ENCODE measurements around the gene TBC1D17. TPM values are rescaled to one million over a fixed set of nuclear protein-coding genes. Genes with fewer than 3 reads are reported as not detected.

TBC1D17 gene
- total and polyA plus RNA-seq, 10 of the 15 experiments (the other 5 are each of a cell fraction or from before 2014, with no cell fraction given): 0.42 to 20.4 (median 11.2) TPM

DNA sequence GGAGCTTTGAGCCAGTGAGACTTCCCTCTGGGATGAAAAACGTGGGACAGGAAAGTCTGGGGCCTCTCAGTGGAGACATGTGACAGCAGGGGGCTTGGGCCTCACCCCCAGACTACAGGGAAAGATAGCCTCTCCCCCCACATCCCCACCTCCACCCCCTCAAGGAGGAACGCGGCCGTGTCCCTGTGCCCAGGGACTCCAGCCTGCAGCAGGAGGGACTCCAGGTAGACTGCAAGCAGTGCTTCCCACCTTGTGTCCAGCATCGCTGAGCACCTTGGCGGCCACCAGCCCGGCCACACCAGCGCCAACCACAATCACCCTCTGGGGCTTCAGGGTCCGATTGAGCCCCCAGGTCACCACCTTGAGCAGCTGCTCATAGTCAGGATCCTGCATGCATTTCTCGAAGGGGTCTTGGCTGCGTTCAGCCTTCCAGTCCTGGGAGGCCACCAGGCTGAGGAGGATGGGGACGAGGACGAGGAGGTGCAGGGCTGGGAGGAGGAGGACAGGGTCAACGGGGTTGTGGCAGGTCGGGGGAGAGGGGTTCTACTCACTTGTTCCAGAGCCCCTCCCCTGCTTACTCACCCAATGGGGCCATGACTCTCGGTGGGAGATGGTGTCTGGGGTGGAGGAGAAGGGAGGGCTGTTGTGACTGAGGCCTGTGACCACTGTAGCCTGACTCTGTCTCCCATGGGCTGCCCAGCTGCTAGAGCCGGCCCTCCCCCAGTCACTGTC is 18.2 kb downstream of the TBC1D17 start (continued):
- TF ChIP-seq, protein P1, sequence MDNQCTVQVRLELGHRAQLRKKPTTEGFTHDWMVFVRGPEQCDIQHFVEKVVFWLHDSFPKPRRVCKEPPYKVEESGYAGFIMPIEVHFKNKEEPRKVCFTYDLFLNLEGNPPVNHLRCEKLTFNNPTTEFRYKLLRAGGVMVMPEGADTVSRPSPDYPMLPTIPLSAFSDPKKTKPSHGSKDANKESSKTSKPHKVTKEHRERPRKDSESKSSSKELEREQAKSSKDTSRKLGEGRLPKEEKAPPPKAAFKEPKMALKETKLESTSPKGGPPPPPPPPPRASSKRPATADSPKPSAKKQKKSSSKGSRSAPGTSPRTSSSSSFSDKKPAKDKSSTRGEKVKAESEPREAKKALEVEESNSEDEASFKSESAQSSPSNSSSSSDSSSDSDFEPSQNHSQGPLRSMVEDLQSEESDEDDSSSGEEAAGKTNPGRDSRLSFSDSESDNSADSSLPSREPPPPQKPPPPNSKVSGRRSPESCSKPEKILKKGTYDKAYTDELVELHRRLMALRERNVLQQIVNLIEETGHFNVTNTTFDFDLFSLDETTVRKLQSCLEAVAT (IDR thresholded peaks at IDR 0.05): no peak
- TF ChIP-seq, protein P2, sequence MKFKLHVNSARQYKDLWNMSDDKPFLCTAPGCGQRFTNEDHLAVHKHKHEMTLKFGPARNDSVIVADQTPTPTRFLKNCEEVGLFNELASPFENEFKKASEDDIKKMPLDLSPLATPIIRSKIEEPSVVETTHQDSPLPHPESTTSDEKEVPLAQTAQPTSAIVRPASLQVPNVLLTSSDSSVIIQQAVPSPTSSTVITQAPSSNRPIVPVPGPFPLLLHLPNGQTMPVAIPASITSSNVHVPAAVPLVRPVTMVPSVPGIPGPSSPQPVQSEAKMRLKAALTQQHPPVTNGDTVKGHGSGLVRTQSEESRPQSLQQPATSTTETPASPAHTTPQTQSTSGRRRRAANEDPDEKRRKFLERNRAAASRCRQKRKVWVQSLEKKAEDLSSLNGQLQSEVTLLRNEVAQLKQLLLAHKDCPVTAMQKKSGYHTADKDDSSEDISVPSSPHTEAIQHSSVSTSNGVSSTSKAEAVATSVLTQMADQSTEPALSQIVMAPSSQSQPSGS (IDR thresholded peaks at IDR 0.05; ENCODE audit: low read length): no peak

DNA sequence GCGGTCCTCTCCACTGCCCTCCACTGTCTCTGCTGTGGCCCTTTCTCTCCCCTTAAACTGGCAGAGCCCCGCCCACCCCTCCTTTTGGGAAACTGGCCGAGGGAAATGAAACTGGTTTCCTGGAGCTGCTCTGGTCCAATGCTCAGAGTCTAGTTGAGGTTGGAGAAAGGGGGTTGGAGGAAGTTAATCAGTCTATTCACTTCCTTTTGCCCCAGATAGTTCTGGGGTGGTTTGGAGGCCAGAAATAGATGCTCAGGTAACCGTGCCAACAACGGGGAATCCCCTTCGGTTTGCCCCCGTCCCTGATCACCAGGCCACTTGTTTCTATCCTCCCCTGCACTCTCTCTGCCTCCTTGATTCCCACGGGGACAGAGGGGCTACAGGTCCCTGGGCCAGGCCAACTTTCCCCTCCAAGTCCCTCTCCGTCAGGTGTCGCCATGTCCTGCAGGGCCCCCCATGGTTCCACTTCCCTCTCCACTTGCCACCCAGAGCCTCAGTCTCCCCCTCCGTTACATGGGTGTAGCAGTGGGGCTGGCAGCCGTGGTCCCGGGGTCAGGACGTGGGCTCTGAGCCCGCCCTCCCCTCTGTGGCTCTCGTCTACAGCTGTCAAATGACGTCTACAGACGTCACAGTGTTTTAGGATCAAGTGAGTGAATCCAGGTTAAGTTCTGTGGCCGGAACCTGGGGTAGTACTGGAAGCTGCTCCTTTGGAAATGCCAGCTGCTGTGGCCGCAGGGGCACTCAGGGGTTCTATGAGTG is 19.5 kb downstream of the TBC1D17 start, which contains the start of gene IL4I1:
Gene IL4I1 (minus strand): TSS at position 25 of the 759 bp plus-strand sequence. CDS start 727 bp downstream, outside the sequence.
- ChIA-PET RAD21 (ENCODE audit: unreplicated experiment) (interaction anchor here (0.7 to 5.4 kb wide), 8 partner anchors 9 to 79 kb away, joined by 3 to 66 read pairs (median 7); partner anchors contain the start of genes ATF5, MED25 and NUP62), POLR2A (interaction anchor here (1.3 to 8.2 kb wide), 9 partner anchors 9 to 31 kb away, joined by 3 to 116 read pairs (median 16); partner anchors contain the start of genes ATF5 and NUP62), CTCF (interaction anchor here (0.7 to 6.3 kb wide), 6 partner anchors 11 to 262 kb away, joined by 3 to 71 read pairs (median 4); no protein-coding TSS in a partner anchor), SMC1A (ENCODE audit: uncharacterized antibody, unreplicated experiment) (interaction anchor here (0.9 to 7.3 kb wide), 6 partner anchors 11 to 31 kb away, joined by 3 to 110 read pairs (median 6); partner anchors contain the start of genes AKT1S1, ATF5 and NUP62)
- no TSS peak for BruUV-seq (replicated peaks)
- peak within 1 kb of the TSS; percentile 77 for H3K4me3 ChIP-seq
- peaks cover 38% of the 10 kb centered on the region for H3K79me2 ChIP-seq (ENCODE audit: control insufficient read depth, insufficient read depth, low read length)
- H3K9ac ChIP-seq (ENCODE audit: control insufficient read depth, insufficient read depth, low read length): peak within 1 kb of the TSS; percentile 78
- WGBS (ENCODE audit: insufficient coverage, insufficient replicate concordance, low lambda C conversion rate, missing lambda C conversion rate): 2% methylated on average over 20 of the region's 20 CpGs
- H2AFZ ChIP-seq (ENCODE audit: control insufficient read depth, low read depth, low read length): peak within 1 kb of the TSS; percentile 3
- H3K4me2 ChIP-seq (ENCODE audit: control insufficient read depth, insufficient read depth): peak within 1 kb of the TSS; percentile 86
- no peaks in the 10 kb centered on the region for H3K27me3 ChIP-seq (replicated peaks in 1 of 2; ENCODE audit: control insufficient read depth in 2 of 2, insufficient read depth in 2 of 2, low read length in 1 of 2)
- in situ Hi-C loops (cut with MboI) (loop anchor here (25.0 kb wide), 1 partner anchor 1260 kb away; the partner anchor contains the start of genes CA11 and DBP), intact Hi-C loops (cut with micrococcal nuclease; ENCODE audit: unreplicated experiment) (loop anchor here (1.0 to 2.0 kb wide), 4 partner anchors 10 to 32 kb away; partner anchors contain the start of genes AKT1S1, ATF5, NUP62 and TBC1D17)
- no peaks in the 10 kb centered on the region for H4K20me1 ChIP-seq (ENCODE audit: control insufficient read depth, insufficient read depth)
- DNase-seq (ENCODE audit: low read depth, low spot score) (peak; percentile 96), FAIRE-seq (peak; percentile 98), ATAC-seq (peak; percentile 57)
- peaks cover 40% of the 10 kb centered on the region for H3K4me1 ChIP-seq (ENCODE audit: control insufficient read depth, insufficient read depth, low read length)
- H3K36me3 ChIP-seq (ENCODE audit: control insufficient read depth in 2 of 2, insufficient read depth in 2 of 2, low read length in 1 of 2): no peaks in the 10 kb centered on the region; a peak in 2 of 4 replicates
- peak within 1 kb of the TSS; percentile 91 for H3K27ac ChIP-seq (ENCODE audit: control insufficient read depth, insufficient read depth)
- H3K9me3 ChIP-seq (replicated peaks; ENCODE audit: control insufficient read depth, insufficient read depth, low read length): no peaks in the 10 kb centered on the region
- TF ChIP-seq POLR2A (IDR thresholded peaks at IDR 0.05; ENCODE audit: low read depth, low read length) (peak; percentile 69), PAX8 (IDR thresholded peaks at IDR 0.05) (no peak), HCFC1 (IDR thresholded peaks at IDR 0.05; ENCODE audit: low read length) (no peak; the same call in 1 of the 2 replicates), GABPA (IDR thresholded peaks at IDR 0.05; ENCODE audit: low read depth) (no peak), RB1 (IDR thresholded peaks at IDR 0.05; ENCODE audit: borderline replicate concordance) (peak; percentile 63; the same call in 1 of the 2 replicates)
- TF ChIP-seq, protein P3, sequence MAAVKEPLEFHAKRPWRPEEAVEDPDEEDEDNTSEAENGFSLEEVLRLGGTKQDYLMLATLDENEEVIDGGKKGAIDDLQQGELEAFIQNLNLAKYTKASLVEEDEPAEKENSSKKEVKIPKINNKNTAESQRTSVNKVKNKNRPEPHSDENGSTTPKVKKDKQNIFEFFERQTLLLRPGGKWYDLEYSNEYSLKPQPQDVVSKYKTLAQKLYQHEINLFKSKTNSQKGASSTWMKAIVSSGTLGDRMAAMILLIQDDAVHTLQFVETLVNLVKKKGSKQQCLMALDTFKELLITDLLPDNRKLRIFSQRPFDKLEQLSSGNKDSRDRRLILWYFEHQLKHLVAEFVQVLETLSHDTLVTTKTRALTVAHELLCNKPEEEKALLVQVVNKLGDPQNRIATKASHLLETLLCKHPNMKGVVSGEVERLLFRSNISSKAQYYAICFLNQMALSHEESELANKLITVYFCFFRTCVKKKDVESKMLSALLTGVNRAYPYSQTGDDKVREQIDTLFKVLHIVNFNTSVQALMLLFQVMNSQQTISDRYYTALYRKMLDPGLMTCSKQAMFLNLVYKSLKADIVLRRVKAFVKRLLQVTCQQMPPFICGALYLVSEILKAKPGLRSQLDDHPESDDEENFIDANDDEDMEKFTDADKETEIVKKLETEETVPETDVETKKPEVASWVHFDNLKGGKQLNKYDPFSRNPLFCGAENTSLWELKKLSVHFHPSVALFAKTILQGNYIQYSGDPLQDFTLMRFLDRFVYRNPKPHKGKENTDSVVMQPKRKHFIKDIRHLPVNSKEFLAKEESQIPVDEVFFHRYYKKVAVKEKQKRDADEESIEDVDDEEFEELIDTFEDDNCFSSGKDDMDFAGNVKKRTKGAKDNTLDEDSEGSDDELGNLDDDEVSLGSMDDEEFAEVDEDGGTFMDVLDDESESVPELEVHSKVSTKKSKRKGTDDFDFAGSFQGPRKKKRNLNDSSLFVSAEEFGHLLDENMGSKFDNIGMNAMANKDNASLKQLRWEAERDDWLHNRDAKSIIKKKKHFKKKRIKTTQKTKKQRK (IDR thresholded peaks at IDR 0.05; ENCODE audit: low read depth, low read length): no peak
- TF ChIP-seq, protein P4, sequence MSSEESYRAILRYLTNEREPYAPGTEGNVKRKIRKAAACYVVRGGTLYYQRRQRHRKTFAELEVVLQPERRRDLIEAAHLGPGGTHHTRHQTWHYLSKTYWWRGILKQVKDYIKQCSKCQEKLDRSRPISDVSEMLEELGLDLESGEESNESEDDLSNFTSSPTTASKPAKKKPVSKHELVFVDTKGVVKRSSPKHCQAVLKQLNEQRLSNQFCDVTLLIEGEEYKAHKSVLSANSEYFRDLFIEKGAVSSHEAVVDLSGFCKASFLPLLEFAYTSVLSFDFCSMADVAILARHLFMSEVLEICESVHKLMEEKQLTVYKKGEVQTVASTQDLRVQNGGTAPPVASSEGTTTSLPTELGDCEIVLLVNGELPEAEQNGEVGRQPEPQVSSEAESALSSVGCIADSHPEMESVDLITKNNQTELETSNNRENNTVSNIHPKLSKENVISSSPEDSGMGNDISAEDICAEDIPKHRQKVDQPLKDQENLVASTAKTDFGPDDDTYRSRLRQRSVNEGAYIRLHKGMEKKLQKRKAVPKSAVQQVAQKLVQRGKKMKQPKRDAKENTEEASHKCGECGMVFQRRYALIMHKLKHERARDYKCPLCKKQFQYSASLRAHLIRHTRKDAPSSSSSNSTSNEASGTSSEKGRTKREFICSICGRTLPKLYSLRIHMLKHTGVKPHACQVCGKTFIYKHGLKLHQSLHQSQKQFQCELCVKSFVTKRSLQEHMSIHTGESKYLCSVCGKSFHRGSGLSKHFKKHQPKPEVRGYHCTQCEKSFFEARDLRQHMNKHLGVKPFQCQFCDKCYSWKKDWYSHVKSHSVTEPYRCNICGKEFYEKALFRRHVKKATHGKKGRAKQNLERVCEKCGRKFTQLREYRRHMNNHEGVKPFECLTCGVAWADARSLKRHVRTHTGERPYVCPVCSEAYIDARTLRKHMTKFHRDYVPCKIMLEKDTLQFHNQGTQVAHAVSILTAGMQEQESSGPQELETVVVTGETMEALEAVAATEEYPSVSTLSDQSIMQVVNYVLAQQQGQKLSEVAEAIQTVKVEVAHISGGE (CRISPR knock-in tag; IDR thresholded peaks at IDR 0.05): no peak
